ENCODE results near the gene GNA12.

DNA sequence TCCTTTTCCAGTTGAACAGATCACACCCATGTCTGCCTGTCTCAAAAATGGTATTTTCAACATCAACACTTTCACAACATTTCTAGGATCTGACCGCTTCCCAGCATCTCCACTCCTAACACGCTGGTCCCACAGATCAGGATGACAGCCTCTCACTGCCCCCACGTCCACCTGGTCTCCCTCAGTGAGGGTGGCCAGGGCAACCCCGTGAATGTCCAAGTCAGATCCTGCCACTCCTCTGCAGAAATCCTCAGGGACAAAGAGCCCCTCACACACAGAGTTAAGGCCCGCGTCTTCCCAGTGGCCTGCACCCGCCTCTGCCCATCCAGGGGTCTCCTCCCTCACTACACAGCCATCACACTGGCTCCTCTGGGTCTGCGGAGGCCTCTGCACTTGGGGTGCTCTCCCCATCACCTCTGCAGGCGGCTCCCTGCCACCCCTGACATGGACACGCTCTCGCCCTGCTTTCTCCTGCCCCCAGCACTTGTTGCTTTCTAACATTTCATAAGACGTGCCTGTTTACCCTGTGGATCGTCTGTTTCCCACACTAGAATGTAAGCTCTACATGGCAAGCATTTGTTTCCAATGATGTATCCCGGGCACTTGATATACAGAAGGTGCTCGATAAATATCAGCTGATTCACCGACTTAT lies 20.0 kb downstream of the GNA12 start:
- TF ChIP-seq, protein P1, sequence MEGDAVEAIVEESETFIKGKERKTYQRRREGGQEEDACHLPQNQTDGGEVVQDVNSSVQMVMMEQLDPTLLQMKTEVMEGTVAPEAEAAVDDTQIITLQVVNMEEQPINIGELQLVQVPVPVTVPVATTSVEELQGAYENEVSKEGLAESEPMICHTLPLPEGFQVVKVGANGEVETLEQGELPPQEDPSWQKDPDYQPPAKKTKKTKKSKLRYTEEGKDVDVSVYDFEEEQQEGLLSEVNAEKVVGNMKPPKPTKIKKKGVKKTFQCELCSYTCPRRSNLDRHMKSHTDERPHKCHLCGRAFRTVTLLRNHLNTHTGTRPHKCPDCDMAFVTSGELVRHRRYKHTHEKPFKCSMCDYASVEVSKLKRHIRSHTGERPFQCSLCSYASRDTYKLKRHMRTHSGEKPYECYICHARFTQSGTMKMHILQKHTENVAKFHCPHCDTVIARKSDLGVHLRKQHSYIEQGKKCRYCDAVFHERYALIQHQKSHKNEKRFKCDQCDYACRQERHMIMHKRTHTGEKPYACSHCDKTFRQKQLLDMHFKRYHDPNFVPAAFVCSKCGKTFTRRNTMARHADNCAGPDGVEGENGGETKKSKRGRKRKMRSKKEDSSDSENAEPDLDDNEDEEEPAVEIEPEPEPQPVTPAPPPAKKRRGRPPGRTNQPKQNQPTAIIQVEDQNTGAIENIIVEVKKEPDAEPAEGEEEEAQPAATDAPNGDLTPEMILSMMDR (IDR thresholded peaks at IDR 0.05) = no peak
- no peak for TF ChIP-seq POLR2A (IDR thresholded peaks at IDR 0.05)
